Endothelial cell of umbilical vein (primary cell): ENCODE data around the gene OR6Q1. TPM values are rescaled to one million over a fixed set of nuclear protein-coding genes. Genes with fewer than 3 reads are reported as not detected.
A peak's percentile ranks its signal among the peaks of the same experiment; 100 is the strongest.

Source experiments
- BruUV-seq: library from RNA; stranded (reverse); fragments of 400-500 nt; replicated peaks from 2 replicates; lab custom pipeline; 2021; lab: Mats Ljungman, UMichigan
- CTCF ChIA-PET: fragments of 300-600, 350-600 bp; sonication (Branson Sonifier 250); formaldehyde crosslinking; loops from one replicate; lab custom pipeline; 2021; ENCODE audit warnings: antibody characterized with exemption, inconsistent platforms; lab: Charles Lee
- POLR2A ChIA-PET: fragments of 300-600, 350-600 bp; sonication (Branson Sonifier 250); formaldehyde crosslinking; loops from one replicate; lab custom pipeline; 2021; ENCODE audit warnings: antibody characterized with exemption, inconsistent platforms; lab: Charles Lee
- DNase-seq: peaks from one replicate; pipeline ENCODE4 v3.0.0-alpha.2; 2011; ENCODE audit warnings: low read depth, low spot score
- FAIRE-seq: peaks from 2 replicates; lab custom pipeline; 2011; peaks lifted over from hg19 to GRCh38; lab: Jason Lieb, UNC
- H2AFZ ChIP-seq: 2 replicates; pipeline ENCODE4 v1.6.0; 2012; ENCODE audit warnings: low read depth, low read length, control low read depth, inconsistent platforms
- H3K27ac ChIP-seq: 2 replicates; pipeline ENCODE4 v1.5.1; 2011; ENCODE audit warnings: low read depth, mild to moderate bottlenecking, control low read depth, low read length, moderate library complexity; ENCODE audit not compliant: insufficient read depth
- H3K27me3 ChIP-seq, 2 experiments: 2 replicates each; pipeline versions ENCODE4 v1.6.0 to v1.6.1; 2011; ENCODE audit warnings: low read length in 2 of 2, mixed read lengths in 1 of 2; ENCODE audit not compliant: control insufficient read depth in 2 of 2, insufficient read depth in 2 of 2
- H3K36me3 ChIP-seq, 2 experiments: 2 replicates in 1 of 2; 3 replicates in 1 of 2; pipeline ENCODE4 v1.5.1; 2011; ENCODE audit warnings: low read length in 2 of 2, mild to moderate bottlenecking in 1 of 2, moderate library complexity in 1 of 2; ENCODE audit not compliant: control insufficient read depth in 2 of 2, insufficient read depth in 2 of 2; ENCODE audit errors: extremely low read depth in 1 of 2
- H3K4me1 ChIP-seq: 3 replicates; pipeline ENCODE4 v1.5.1; 2011; ENCODE audit warnings: mild to moderate bottlenecking, low read length; ENCODE audit not compliant: control insufficient read depth, insufficient read depth; ENCODE audit errors: extremely low read depth
- H3K4me2 ChIP-seq: 2 replicates; pipeline ENCODE4 v1.6.1; 2011; ENCODE audit warnings: low read length, control low read depth, mixed read lengths; ENCODE audit not compliant: insufficient read depth
- H3K4me3 ChIP-seq, 3 experiments: fragments of 200-600 bp in 1 of 3; sonication (generic), shearing (Covaris generic) in 1 of 3; replicated peaks in 1 of 3; 2 replicates each; pipeline ENCODE4 v1.5.1; 2011 to 2016; ENCODE audit warnings: control low read depth in 3 of 3, low read length in 3 of 3, mild to moderate bottlenecking in 2 of 3, inconsistent platforms in 1 of 3, low read depth in 1 of 3, moderate library complexity in 1 of 3; ENCODE audit not compliant: insufficient read depth in 1 of 3
- H3K79me2 ChIP-seq: 2 replicates; pipeline ENCODE4 v1.6.0; 2012; ENCODE audit warnings: low read length, inconsistent platforms; ENCODE audit not compliant: control insufficient read depth, insufficient read depth
- H3K9ac ChIP-seq: replicated peaks from 2 replicates; pipeline ENCODE3; 2011; ENCODE audit warnings: low read length, control low read depth; ENCODE audit not compliant: insufficient read depth; ENCODE audit errors: extremely low read depth
- H3K9me1 ChIP-seq: replicated peaks from 3 replicates; pipeline ENCODE4 v1.6.0; 2011; ENCODE audit warnings: mild to moderate bottlenecking, low read length; ENCODE audit not compliant: control insufficient read depth, insufficient read depth; ENCODE audit errors: extremely low read depth
- H3K9me3 ChIP-seq: replicated peaks from 2 replicates; pipeline ENCODE4 v1.5.1; 2012; ENCODE audit warnings: low read length, inconsistent platforms; ENCODE audit not compliant: control insufficient read depth, insufficient read depth
- H4K20me1 ChIP-seq: replicated peaks from 2 replicates; pipeline ENCODE3; 2011; ENCODE audit warnings: mild to moderate bottlenecking, low read length; ENCODE audit not compliant: control insufficient read depth, insufficient read depth; ENCODE audit errors: extremely low read depth
- CTCF ChIP-seq, 2 donors: IDR thresholded peaks; 1 replicate in 1 of 2; 2 replicates in 1 of 2; pipeline ENCODE4 v1.5.1; 2011; ENCODE audit warnings: low read length in 2 of 2, mild to moderate bottlenecking in 2 of 2, moderate library complexity in 2 of 2, control low read depth in 1 of 2, inconsistent platforms in 1 of 2, low read depth in 1 of 2; ENCODE audit not compliant: insufficient read depth in 1 of 2; ENCODE audit errors: extremely low read depth in 1 of 2
- EZH2 ChIP-seq: IDR thresholded peaks from 2 replicates; pipeline ENCODE4 v1.6.1; 2012; ENCODE audit warnings: borderline replicate concordance, low read depth, mild to moderate bottlenecking, moderate library complexity, low read length, inconsistent platforms; ENCODE audit not compliant: severe bottlenecking
- FOS ChIP-seq: IDR thresholded peaks from 2 replicates; pipeline ENCODE4 v1.6.1; 2011; ENCODE audit warnings: mild to moderate bottlenecking, low read length, moderate library complexity, borderline replicate concordance; ENCODE audit not compliant: insufficient read depth
- GATA2 ChIP-seq: IDR thresholded peaks from 2 replicates; pipeline ENCODE4 v1.7.0; 2011; ENCODE audit warnings: low read depth, mild to moderate bottlenecking, moderate library complexity, mixed read lengths, low read length; ENCODE audit not compliant: insufficient read length, insufficient read depth
- JUN ChIP-seq: IDR thresholded peaks from 2 replicates; pipeline ENCODE4 v1.6.1; 2011; ENCODE audit warnings: borderline replicate concordance, low read depth; ENCODE audit not compliant: insufficient read length, insufficient read depth
- MAX ChIP-seq: IDR thresholded peaks from 2 replicates; pipeline ENCODE4 v1.6.1; 2011; ENCODE audit not compliant: insufficient read depth, insufficient read length
- MYC ChIP-seq: IDR thresholded peaks from one replicate; pipeline ENCODE4 v1.6.1; 2011; ENCODE audit warnings: mild to moderate bottlenecking, low read depth, low read length
- POLR2A ChIP-seq: IDR thresholded peaks from 2 replicates; pipeline ENCODE4 v1.6.1; 2012; ENCODE audit warnings: low read depth, mild to moderate bottlenecking, control low read depth, low read length
- POLR2AphosphoS5 ChIP-seq: IDR thresholded peaks from 2 replicates; pipeline ENCODE4 v1.6.1; 2012; ENCODE audit warnings: low read depth, mild to moderate bottlenecking, control low read depth, low read length, moderate library complexity; ENCODE audit not compliant: insufficient read depth
- dilution Hi-C: fragments of 300-500 bp; cut with MboI; formaldehyde crosslinking; loops from one replicate; pipeline ENCODE4 v1.15.0; 2019; ENCODE audit warnings: low sequenced_read_pairs; ENCODE audit not compliant: extremely low pct_ligation_motif_present
- intact Hi-C: fragments of 100-400 bp; cut with micrococcal nuclease; formaldehyde crosslinking; loops from one replicate; pipeline ENCODE4 v1.10.0; 2022
- polyA plus RNA-seq, 4 experiments: library from polyadenylated mRNA; depleted of rRNA in 3 of 4; stranded (reverse) in 3 of 4; unstranded in 1 of 4; fragments of >200 nt; gene quantifications; 2 replicates each; pipeline versions ENCODE4 v1.2.1 to v1.2.3, GENCODE V29; 2011 to 2012; ENCODE audit warnings: missing spikeins in 1 of 4
- total RNA-seq: library from RNA; stranded (reverse); gene quantifications from 2 replicates; pipeline ENCODE4 v1.2.3, GENCODE V29; 2021

Gene OR6Q1
- total and polyA plus RNA-seq, 2 donors (not counting 3 experiments of a cell fraction or from before 2014, with no cell fraction given) = not detected

DNA sequence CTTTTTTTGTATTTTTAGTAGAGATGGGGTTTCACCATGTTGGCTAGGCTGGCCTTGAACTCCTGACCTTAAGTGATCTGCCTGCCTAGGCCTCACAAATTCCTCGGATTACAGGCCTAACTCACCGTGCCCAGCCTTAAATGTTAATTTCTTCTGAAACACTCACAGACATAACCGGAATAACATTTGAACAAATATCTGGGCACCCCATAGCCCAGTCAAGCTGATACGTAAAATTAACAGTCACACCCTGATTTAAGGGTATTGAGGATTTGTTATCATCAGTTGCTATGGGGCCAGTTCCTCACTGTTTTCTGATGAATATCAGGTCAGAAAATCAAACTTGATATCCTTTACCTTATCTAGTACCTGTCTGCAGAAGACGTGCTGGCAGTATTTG, 30.1 kb upstream of the OR6Q1 start:
- no peaks in the 10 kb centered on the region for H3K9me3 ChIP-seq
- no peaks in the 10 kb centered on the region for H4K20me1 ChIP-seq
- no peaks in the 10 kb centered on the region for H3K36me3 ChIP-seq
- no peaks in the 10 kb centered on the region for H3K79me2 ChIP-seq
- H3K9me1 ChIP-seq = no peaks in the 10 kb centered on the region
- H3K27me3 ChIP-seq = no peaks in the 10 kb centered on the region
- no peak overlapping the region for H3K4me3 ChIP-seq
- H3K4me1 ChIP-seq = peaks cover 39% of the 10 kb centered on the region
- intact Hi-C loops (loop anchor here (5.0 to 10.0 kb wide), 4 partner anchors 238 to 576 kb away; partner anchors contain the start of genes CTNND1, SLC43A3 and ZDHHC5), dilution Hi-C loops (no loop called here)
- no peak for TF ChIP-seq GATA2
- H3K9ac ChIP-seq = no peak overlapping the region
- FAIRE-seq (no peak), DNase-seq (no peak)
- POLR2A ChIA-PET = interaction anchor here (0.7 kb wide), 1 partner anchor 672 kb away, joined by 3 read pairs; no protein-coding TSS in a partner anchor
- no peak overlapping the region for H3K27ac ChIP-seq
- no peak overlapping the region for H3K4me2 ChIP-seq
- BruUV-seq = no TSS peak
- CTCF ChIA-PET = interaction anchor here (0.9 kb wide), 1 partner anchor 18 kb away, joined by 3 read pairs; no protein-coding TSS in a partner anchor
- no peak overlapping the region for H2AFZ ChIP-seq

DNA sequence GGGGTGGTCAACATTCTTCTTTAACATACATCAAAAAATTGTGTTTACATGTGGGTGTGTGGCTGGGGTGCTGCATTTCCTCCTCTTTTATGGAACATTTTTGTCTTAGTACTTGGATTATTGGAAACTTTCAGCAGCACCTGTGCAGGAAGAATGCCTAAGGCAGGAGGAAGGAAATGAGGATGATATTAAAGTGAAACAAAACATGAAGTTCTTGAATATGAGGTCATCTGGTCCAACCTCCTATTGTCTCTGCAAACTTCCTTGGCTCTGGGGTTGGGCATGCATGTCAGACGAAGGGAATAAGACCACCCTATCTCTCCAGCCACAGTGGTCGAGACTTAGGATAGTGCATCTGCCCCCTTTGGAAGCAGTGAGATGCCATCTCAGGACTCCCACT, 27.7 kb upstream of the OR6Q1 start:
- BruUV-seq = no TSS peak
- dilution Hi-C loops (no loop called here), intact Hi-C loops (loop anchor here (1.0 to 10.0 kb wide), 6 partner anchors 21 to 578 kb away; partner anchors contain the start of genes CTNND1, MED19, SLC43A3 and TMX2)
- Histone ChIP-seq H3K9ac (peak overlapping the region; percentile 83), H3K27ac (peak overlapping the region; percentile 99), H3K79me2 (no peaks in the 10 kb centered on the region), H3K9me1 (no peaks in the 10 kb centered on the region), H4K20me1 (no peaks in the 10 kb centered on the region), H3K36me3 (no peaks in the 10 kb centered on the region), H3K4me3 (no peak overlapping the region), H3K4me1 (peaks cover 52% of the 10 kb centered on the region), H3K27me3 (no peaks in the 10 kb centered on the region), H2AFZ (no peak overlapping the region), H3K9me3 (no peaks in the 10 kb centered on the region), H3K4me2 (peak overlapping the region; percentile 23)
- ChIA-PET POLR2A (no interaction called here), CTCF (interaction anchor here (1.3 to 2.8 kb wide), 3 partner anchors 56 to 510 kb away, joined by 3 to 6 read pairs (median 6); no protein-coding TSS in a partner anchor)
- DNase-seq = peak; percentile 65
- peak; percentile 88 for FAIRE-seq
- TF ChIP-seq MYC (no peak), JUN (peak; percentile 84), FOS (peak; percentile 46), MAX (no peak), CTCF (IDR thresholded peaks at IDR 0.05; ENCODE audit: extremely low read depth in 1 of 2, insufficient read depth in 1 of 2, low read depth in 1 of 2, low read length in 2 of 2) (no peak), POLR2A (no peak), POLR2AphosphoS5 (no peak), EZH2 (no peak), GATA2 (peak; percentile 57)
